Kidney epithelial cell (primary cell): ENCODE measurements around the gene PKD2. TPM values are rescaled to one million over a fixed set of nuclear protein-coding genes. Genes with fewer than 3 reads are reported as not detected.

Source experiments
- DNase-seq: peaks from one replicate; pipeline ENCODE4 v3.0.0-alpha.2; 2010; ENCODE audit warnings: low read depth
- H3K27me3 ChIP-seq: 2 replicates; pipeline ENCODE4 v1.6.0; 2011; ENCODE audit warnings: low read length; ENCODE audit not compliant: control insufficient read depth, insufficient read depth
- H3K36me3 ChIP-seq: 2 replicates; pipeline ENCODE4 v1.5.1; 2011; ENCODE audit warnings: low read length; ENCODE audit not compliant: control insufficient read depth, insufficient read depth
- H3K4me3 ChIP-seq: 2 replicates; pipeline ENCODE4 v1.5.1; 2011; ENCODE audit warnings: low read depth, mild to moderate bottlenecking, control low read depth, low read length
- total RNA-seq: library from RNA; depleted of rRNA; stranded (reverse); fragments of >200 nt; gene quantifications from 2 replicates; pipeline ENCODE4 v1.2.3, GENCODE V29; 2015
- TF ChIP-seq, protein P1 (sequence below): IDR thresholded peaks from 2 replicates; pipeline ENCODE4 v1.5.1; 2011; ENCODE audit warnings: mild to moderate bottlenecking, moderate library complexity, low read length, control low read depth, inconsistent platforms; ENCODE audit not compliant: insufficient read depth, poor library complexity, severe bottlenecking

Gene PKD2
- total RNA-seq, 1 donor from 2014 or later, result 31.6 TPM

GRCh38 chr4:88041626-88042025 is 34.2 kb downstream of the PKD2 start:
- TF ChIP-seq, protein P1, sequence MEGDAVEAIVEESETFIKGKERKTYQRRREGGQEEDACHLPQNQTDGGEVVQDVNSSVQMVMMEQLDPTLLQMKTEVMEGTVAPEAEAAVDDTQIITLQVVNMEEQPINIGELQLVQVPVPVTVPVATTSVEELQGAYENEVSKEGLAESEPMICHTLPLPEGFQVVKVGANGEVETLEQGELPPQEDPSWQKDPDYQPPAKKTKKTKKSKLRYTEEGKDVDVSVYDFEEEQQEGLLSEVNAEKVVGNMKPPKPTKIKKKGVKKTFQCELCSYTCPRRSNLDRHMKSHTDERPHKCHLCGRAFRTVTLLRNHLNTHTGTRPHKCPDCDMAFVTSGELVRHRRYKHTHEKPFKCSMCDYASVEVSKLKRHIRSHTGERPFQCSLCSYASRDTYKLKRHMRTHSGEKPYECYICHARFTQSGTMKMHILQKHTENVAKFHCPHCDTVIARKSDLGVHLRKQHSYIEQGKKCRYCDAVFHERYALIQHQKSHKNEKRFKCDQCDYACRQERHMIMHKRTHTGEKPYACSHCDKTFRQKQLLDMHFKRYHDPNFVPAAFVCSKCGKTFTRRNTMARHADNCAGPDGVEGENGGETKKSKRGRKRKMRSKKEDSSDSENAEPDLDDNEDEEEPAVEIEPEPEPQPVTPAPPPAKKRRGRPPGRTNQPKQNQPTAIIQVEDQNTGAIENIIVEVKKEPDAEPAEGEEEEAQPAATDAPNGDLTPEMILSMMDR, result no peak

GRCh38 chr4:88043001-88043400 is 35.6 kb downstream of the PKD2 start:
- DNase-seq, result no peak
- Histone ChIP-seq H3K27me3 (no peaks in the 10 kb centered on the region), H3K36me3 (peaks cover 3% of the 10 kb centered on the region), H3K4me3 (no peak overlapping the region)
- TF ChIP-seq, protein P1, result no peak

More at GRCh38 chr4:88041626-88042025, 34.2 kb downstream of the PKD2 start:
- Histone ChIP-seq H3K36me3 (peaks cover 3% of the 10 kb centered on the region), H3K27me3 (no peaks in the 10 kb centered on the region), H3K4me3 (no peak overlapping the region)
- no peak for DNase-seq

GRCh38 chr4:88043586-88044340 is 36.3 kb downstream of the PKD2 start:
- TF ChIP-seq, protein P1, result no peak
- Histone ChIP-seq H3K27me3 (no peaks in the 10 kb centered on the region), H3K4me3 (no peak overlapping the region), H3K36me3 (peaks cover 2% of the 10 kb centered on the region)
- no peak for DNase-seq

DNA sequence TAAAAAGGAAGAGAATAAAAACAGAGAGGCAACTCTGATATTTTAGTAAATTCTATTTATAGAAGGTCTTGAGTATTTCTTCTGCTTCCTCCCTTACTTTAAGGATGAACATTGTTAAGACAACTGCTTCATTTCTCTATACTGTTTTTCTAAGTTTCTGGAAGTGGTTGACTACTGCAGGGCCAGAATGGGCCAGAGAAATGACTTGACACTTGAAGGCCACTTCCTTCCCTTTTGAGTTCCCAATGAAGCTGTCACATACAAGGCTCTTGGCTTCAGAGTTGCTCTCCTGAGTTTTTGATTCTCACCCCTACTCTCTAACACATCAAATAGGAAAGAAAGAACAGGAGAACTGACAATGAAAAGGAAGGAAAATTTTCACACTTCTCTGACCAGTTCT is 37.6 kb downstream of the PKD2 start:
- TF ChIP-seq, protein P1, result no peak
- peaks cover 2% of the 10 kb centered on the region for H3K36me3 ChIP-seq
- H3K4me3 ChIP-seq, result no peak overlapping the region
- no peak for DNase-seq
- H3K27me3 ChIP-seq, result no peaks in the 10 kb centered on the region

DNA sequence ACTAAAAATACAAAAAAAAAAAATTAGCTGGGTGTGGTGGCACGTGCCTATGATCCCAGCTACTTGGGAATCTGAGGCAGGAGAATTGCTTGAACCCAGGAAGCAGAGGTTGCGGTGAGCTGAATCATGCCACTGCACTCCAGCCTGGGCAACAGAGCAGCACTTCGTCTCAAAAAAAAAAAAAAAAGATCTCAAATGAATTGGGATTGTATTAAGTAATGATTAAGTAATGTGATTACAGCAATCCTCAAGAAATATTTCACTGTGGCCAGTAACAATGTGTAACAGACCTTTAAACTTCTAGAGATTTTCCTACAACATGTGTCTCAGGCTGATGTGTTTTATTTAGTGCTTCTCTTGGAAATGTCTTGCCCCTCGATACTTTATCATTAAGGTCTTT is 46.8 kb downstream of the PKD2 start:
- TF ChIP-seq, protein P1, result no peak
- no peaks in the 10 kb centered on the region for H3K27me3 ChIP-seq
- DNase-seq, result no peak
- no peak overlapping the region for H3K4me3 ChIP-seq
- no peaks in the 10 kb centered on the region for H3K36me3 ChIP-seq

DNA sequence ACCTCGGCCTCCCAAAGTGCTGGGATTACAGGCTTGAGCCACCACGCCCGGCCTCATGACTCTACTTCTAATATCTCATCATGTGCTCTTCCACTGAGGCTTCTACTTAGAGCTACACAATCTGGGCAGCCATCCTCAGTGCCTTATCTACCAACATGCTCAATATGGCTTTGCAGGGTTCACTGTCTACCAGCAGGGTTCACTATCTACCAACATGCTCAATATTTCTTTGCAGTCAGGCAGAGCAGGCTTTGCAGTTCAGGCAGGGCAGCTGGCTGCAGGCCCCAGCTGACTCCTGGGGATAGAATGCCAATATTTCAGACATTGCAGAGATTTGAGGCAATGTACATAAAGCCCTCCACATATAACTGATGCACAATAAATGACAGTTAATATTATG is 47.5 kb downstream of the PKD2 start:
- TF ChIP-seq, protein P1, result peak; percentile 42
- H3K27me3 ChIP-seq, result no peaks in the 10 kb centered on the region
- H3K36me3 ChIP-seq, result no peaks in the 10 kb centered on the region
- no peak overlapping the region for H3K4me3 ChIP-seq
- no peak for DNase-seq
